Hepatocyte (in vitro differentiated cells): Measurements from ENCODE around the gene ECHS1. TPM values are rescaled to one million over a fixed set of nuclear protein-coding genes. Genes with fewer than 3 reads are reported as not detected.

Experiments
- DNase-seq: peaks from one replicate; pipeline ENCODE4 v3.0.0-alpha.2; 2016; ENCODE audit warnings: low spot score
- H2AFZ ChIP-seq: fragments of 200-600 bp; sonication (generic); 2 replicates; pipeline ENCODE4 v1.6.0; 2016; ENCODE audit warnings: antibody characterized with exemption, mild to moderate bottlenecking
- H3K27ac ChIP-seq: fragments of 200-600 bp; sonication (generic); 2 replicates; pipeline ENCODE4 v1.5.1; 2016; ENCODE audit warnings: mild to moderate bottlenecking
- H3K27me3 ChIP-seq: fragments of 200-600 bp; sonication (generic); 2 replicates; pipeline ENCODE4 v1.6.1; 2016
- H3K36me3 ChIP-seq: fragments of 200-600 bp; sonication (generic); replicated peaks from 2 replicates; pipeline ENCODE4 v1.5.1; 2016; ENCODE audit warnings: low read depth; ENCODE audit not compliant: insufficient read depth
- H3K4me1 ChIP-seq: fragments of 200-600 bp; sonication (generic); 2 replicates; pipeline ENCODE4 v1.5.1; 2016; ENCODE audit warnings: mild to moderate bottlenecking, moderate library complexity; ENCODE audit not compliant: insufficient read depth
- H3K4me2 ChIP-seq: fragments of 200-600 bp; sonication (generic); 2 replicates; pipeline ENCODE4 v1.6.0; 2016
- H3K4me3 ChIP-seq: fragments of 200-600 bp; sonication (generic); 2 replicates; pipeline ENCODE4 v1.5.1; 2016; ENCODE audit warnings: mild to moderate bottlenecking
- H3K79me2 ChIP-seq: fragments of 200-600 bp; sonication (generic); 2 replicates; pipeline ENCODE4 v1.6.0; 2017; ENCODE audit warnings: mild to moderate bottlenecking
- H3K9me2 ChIP-seq: fragments of 200-600 bp; sonication (generic); replicated peaks from 2 replicates; pipeline ENCODE4 v1.6.0; 2017; ENCODE audit warnings: mild to moderate bottlenecking; ENCODE audit not compliant: insufficient read depth
- H3K9me3 ChIP-seq: fragments of 200-600 bp; sonication (generic); 2 replicates; pipeline ENCODE4 v1.5.1; 2016; ENCODE audit warnings: low read depth, mild to moderate bottlenecking
- H4K20me1 ChIP-seq: fragments of 200-600 bp; sonication (generic); 2 replicates; pipeline ENCODE4 v1.6.0; 2016; ENCODE audit warnings: mild to moderate bottlenecking; ENCODE audit not compliant: insufficient read depth, poor library complexity, severe bottlenecking
- EZH2 ChIP-seq: fragments of 200-600 bp; sonication (generic); IDR thresholded peaks from 2 replicates; pipeline ENCODE4 v1.6.1; 2016; ENCODE audit warnings: antibody characterized with exemption, mild to moderate bottlenecking, borderline replicate concordance
- EZH2phosphoT487 ChIP-seq: fragments of 200-600 bp; sonication (generic); IDR thresholded peaks from one replicate; pipeline ENCODE4 v1.6.1; 2018; ENCODE audit warnings: antibody characterized with exemption, mild to moderate bottlenecking, low read depth, moderate library complexity; ENCODE audit not compliant: unreplicated experiment, severe bottlenecking
- WGBS: methylation state at CpG from one replicate; pipeline ENCODE4 v1.1.6; 2016; ENCODE audit warnings: low lambda C conversion rate; ENCODE audit errors: missing lambda C conversion rate; 5-methylcytosine and 5-hydroxymethylcytosine counted together
- polyA plus RNA-seq: library from polyadenylated mRNA; unstranded; fragments of >200 nt; fragmentation: Nextera tagmentation; extraction: Ambion mirVana; gene quantifications from 2 replicates; pipeline ENCODE4 v1.2.1, GENCODE V29; 2016
- total RNA-seq: library from RNA; depleted of rRNA; stranded (reverse); fragments of >200 nt; gene quantifications from 2 replicates; pipeline ENCODE4 v1.2.3, GENCODE V29; 2014
- TF ChIP-seq, protein P1 (sequence below): fragments of 200-600 bp; sonication (generic); IDR thresholded peaks from 2 replicates; pipeline ENCODE4 v1.5.1; 2016; ENCODE audit warnings: antibody characterized with exemption, mild to moderate bottlenecking; ENCODE audit not compliant: poor library complexity

ECHS1 gene
- total and polyA plus RNA-seq, 2 experiments from 2014 or later, result 146 to 204 TPM

- no peak overlapping the region for H3K4me3 ChIP-seq
- H2AFZ ChIP-seq, result no peak overlapping the region
- no peak for DNase-seq
- H3K27me3 ChIP-seq, result no peaks in the 10 kb centered on the region
- H4K20me1 ChIP-seq, result no peaks in the 10 kb centered on the region
- no peaks in the 10 kb centered on the region for H3K79me2 ChIP-seq
- no peak for TF ChIP-seq EZH2
- TF ChIP-seq, protein P1, sequence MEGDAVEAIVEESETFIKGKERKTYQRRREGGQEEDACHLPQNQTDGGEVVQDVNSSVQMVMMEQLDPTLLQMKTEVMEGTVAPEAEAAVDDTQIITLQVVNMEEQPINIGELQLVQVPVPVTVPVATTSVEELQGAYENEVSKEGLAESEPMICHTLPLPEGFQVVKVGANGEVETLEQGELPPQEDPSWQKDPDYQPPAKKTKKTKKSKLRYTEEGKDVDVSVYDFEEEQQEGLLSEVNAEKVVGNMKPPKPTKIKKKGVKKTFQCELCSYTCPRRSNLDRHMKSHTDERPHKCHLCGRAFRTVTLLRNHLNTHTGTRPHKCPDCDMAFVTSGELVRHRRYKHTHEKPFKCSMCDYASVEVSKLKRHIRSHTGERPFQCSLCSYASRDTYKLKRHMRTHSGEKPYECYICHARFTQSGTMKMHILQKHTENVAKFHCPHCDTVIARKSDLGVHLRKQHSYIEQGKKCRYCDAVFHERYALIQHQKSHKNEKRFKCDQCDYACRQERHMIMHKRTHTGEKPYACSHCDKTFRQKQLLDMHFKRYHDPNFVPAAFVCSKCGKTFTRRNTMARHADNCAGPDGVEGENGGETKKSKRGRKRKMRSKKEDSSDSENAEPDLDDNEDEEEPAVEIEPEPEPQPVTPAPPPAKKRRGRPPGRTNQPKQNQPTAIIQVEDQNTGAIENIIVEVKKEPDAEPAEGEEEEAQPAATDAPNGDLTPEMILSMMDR, result no peak
- TF ChIP-seq EZH2phosphoT487, result no peak
- H3K9me2 ChIP-seq, result no peaks in the 10 kb centered on the region
- peaks cover 5% of the 10 kb centered on the region for H3K4me1 ChIP-seq
- no peak overlapping the region for H3K4me2 ChIP-seq
- no peaks in the 10 kb centered on the region for H3K9me3 ChIP-seq
- no peaks in the 10 kb centered on the region for H3K36me3 ChIP-seq
- no peak overlapping the region for H3K27ac ChIP-seq
- 83% methylated on average over 5 of the region's 5 CpGs for WGBS
Observed at GRCh38 chr10:133344236-133344635, 28.9 kb downstream of the ECHS1 start.

DNA sequence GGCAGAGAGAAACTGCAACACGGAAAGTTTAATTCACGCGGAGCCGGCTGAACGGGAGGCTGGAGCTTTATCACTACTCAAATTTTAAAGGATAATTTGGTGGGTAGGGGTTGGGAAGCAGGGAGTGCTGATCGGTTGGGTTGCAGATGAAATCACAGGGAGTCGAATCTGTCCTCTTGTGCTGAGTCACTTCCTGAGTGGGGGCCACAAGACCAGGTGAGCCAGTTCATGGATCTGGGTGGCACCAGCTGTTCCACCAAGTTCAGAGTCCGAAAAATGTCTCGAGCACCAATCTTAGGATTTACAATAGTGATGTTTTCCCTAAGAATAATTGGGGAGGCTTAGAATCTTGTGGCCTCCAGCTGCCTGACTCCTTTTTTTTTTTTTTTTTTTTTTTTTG lies 29.6 kb downstream of the ECHS1 start:
- no peak overlapping the region for H3K4me2 ChIP-seq
- H3K79me2 ChIP-seq, result no peaks in the 10 kb centered on the region
- no peaks in the 10 kb centered on the region for H4K20me1 ChIP-seq
- H3K4me3 ChIP-seq, result no peak overlapping the region
- TF ChIP-seq, protein P1, result no peak
- no peak for TF ChIP-seq EZH2
- no peak for TF ChIP-seq EZH2phosphoT487
- no peak for DNase-seq
- no peaks in the 10 kb centered on the region for H3K9me3 ChIP-seq
- H3K27ac ChIP-seq, result no peak overlapping the region
- peaks cover 5% of the 10 kb centered on the region for H3K4me1 ChIP-seq
- no peaks in the 10 kb centered on the region for H3K27me3 ChIP-seq
- WGBS, result 74% methylated on average over 9 of the region's 9 CpGs
- no peak overlapping the region for H2AFZ ChIP-seq
- no peaks in the 10 kb centered on the region for H3K9me2 ChIP-seq
- H3K36me3 ChIP-seq, result no peaks in the 10 kb centered on the region

DNA sequence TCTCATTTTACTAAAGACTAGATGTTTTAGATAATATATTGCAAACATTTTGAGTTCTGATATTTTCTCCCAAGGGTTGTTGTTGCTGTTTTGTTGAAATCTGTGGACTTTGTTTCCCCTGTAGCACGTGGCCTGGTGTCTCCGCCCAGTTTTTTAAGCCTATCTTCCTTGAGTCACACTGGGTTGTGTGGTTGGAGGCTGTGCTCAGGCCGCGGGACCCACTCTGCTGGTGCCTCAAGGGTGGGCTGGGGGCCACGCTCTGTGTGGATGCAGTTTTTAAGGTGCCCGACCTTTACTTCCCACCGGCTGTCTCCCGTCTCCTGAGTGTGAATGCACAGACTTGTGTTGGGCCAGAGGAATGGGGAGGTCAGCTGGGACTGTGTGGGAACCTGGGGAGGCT lies 30.2 kb downstream of the ECHS1 start:
- Histone ChIP-seq H2AFZ (no peak overlapping the region), H4K20me1 (no peaks in the 10 kb centered on the region), H3K9me3 (no peaks in the 10 kb centered on the region), H3K4me3 (no peak overlapping the region), H3K36me3 (no peaks in the 10 kb centered on the region), H3K27ac (no peak overlapping the region), H3K27me3 (peaks cover 2% of the 10 kb centered on the region), H3K4me1 (peaks cover 5% of the 10 kb centered on the region), H3K79me2 (no peaks in the 10 kb centered on the region), H3K9me2 (no peaks in the 10 kb centered on the region), H3K4me2 (no peak overlapping the region)
- TF ChIP-seq EZH2phosphoT487 (no peak), EZH2 (no peak)
- TF ChIP-seq, protein P1, result no peak
- DNase-seq, result no peak
- 84% methylated on average over 8 of the region's 8 CpGs for WGBS

DNA sequence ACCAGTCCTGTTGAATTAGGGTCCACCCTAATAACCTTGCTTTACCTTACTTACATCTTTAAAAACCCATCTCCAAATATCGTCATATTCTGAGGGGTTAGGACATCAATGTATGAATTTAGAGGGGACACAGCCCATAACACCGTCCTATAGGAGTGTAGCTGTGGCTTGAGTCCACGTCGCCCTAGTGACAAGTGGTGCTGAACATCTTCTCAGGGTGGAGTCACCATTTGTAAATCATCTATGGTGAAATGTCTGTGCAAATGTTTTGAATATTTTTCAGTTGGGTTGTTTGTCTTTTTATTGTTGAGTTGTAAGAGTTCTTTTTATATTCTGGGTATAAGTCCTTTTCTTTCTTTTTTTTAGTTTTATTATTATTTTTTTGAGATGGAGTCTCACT lies 31.2 kb downstream of the ECHS1 start:
- no peak overlapping the region for H3K4me3 ChIP-seq
- H3K9me3 ChIP-seq, result no peaks in the 10 kb centered on the region
- no peak for DNase-seq
- H3K79me2 ChIP-seq, result no peaks in the 10 kb centered on the region
- H4K20me1 ChIP-seq, result no peaks in the 10 kb centered on the region
- 93% methylated on average over 4 of the region's 4 CpGs for WGBS
- no peaks in the 10 kb centered on the region for H3K36me3 ChIP-seq
- no peaks in the 10 kb centered on the region for H3K4me1 ChIP-seq
- no peak for TF ChIP-seq EZH2phosphoT487
- no peak for TF ChIP-seq EZH2
- TF ChIP-seq, protein P1, result no peak
- H3K27me3 ChIP-seq, result peaks cover 12% of the 10 kb centered on the region
- H3K27ac ChIP-seq, result no peak overlapping the region
- H3K4me2 ChIP-seq, result no peak overlapping the region
- no peaks in the 10 kb centered on the region for H3K9me2 ChIP-seq
- H2AFZ ChIP-seq, result no peak overlapping the region
